Caco-2 (cell line): ENCODE results near the gene CD300H. TPM values are rescaled to one million over a fixed set of nuclear protein-coding genes. Genes with fewer than 3 reads are reported as not detected.

Source experiments
- BruUV-seq: library from RNA; stranded (reverse); fragments of 400-500 nt; replicated peaks from 2 replicates; lab custom pipeline; 2021; lab: Mats Ljungman, UMichigan
- CTCF ChIA-PET: fragments of 300-600 bp; sonication (Branson Sonifier 250); formaldehyde crosslinking; loops from one replicate; lab custom pipeline; 2022; ENCODE audit warnings: antibody characterized with exemption; lab: Charles Lee
- POLR2A ChIA-PET: fragments of 300-600 bp; sonication (Branson Sonifier 250); formaldehyde crosslinking; loops from one replicate; lab custom pipeline; 2022; ENCODE audit warnings: antibody characterized with exemption; lab: Charles Lee
- DNase-seq, 2 experiments: peaks; one replicate each; pipeline versions ENCODE4 v3.0.0 to v3.0.0-alpha.2; 2020 to 2022
- H3K27me3 ChIP-seq: replicated peaks from 2 replicates; pipeline ENCODE4 v1.6.0; 2011; ENCODE audit warnings: low read length; ENCODE audit not compliant: control insufficient read depth, insufficient read depth
- H3K36me3 ChIP-seq: 2 replicates; pipeline ENCODE4 v1.5.1; 2011; ENCODE audit warnings: low read length; ENCODE audit not compliant: control insufficient read depth, insufficient read depth
- H3K4me1 ChIP-seq: fragments of 250-450 bp; sonication (Bioruptor Pico); 2 replicates; pipeline ENCODE4 v1.5.1; 2020; ENCODE audit warnings: mild to moderate bottlenecking
- H3K4me3 ChIP-seq: 2 replicates; pipeline ENCODE4 v1.5.1; 2011; ENCODE audit warnings: low read depth, mild to moderate bottlenecking, control low read depth, low read length
- H3K9me3 ChIP-seq: fragments of 250-450 bp; sonication (Bioruptor Pico); 2 replicates; pipeline ENCODE4 v1.5.1; 2020; ENCODE audit warnings: mild to moderate bottlenecking, moderate library complexity
- H3K27ac Mint-ChIP-seq: one replicate; pipeline ENCODE4 v1.8.0; 2022; ENCODE audit warnings: mixed read lengths; ENCODE audit not compliant: unreplicated experiment
- H3K27me3 Mint-ChIP-seq: one replicate; pipeline ENCODE4 v1.8.0; 2022; ENCODE audit warnings: mixed read lengths; ENCODE audit not compliant: insufficient read depth, unreplicated experiment
- H3K36me3 Mint-ChIP-seq: one replicate; pipeline ENCODE4 v1.8.0; 2022; ENCODE audit warnings: mild to moderate bottlenecking, mixed read lengths; ENCODE audit not compliant: insufficient read depth, unreplicated experiment
- H3K4me1 Mint-ChIP-seq: one replicate; pipeline ENCODE4 v1.8.0; 2022; ENCODE audit warnings: low read depth, mixed read lengths; ENCODE audit not compliant: unreplicated experiment
- H3K4me3 Mint-ChIP-seq: one replicate; pipeline ENCODE4 v1.8.0; 2022; ENCODE audit warnings: mild to moderate bottlenecking, moderate library complexity, mixed read lengths; ENCODE audit not compliant: unreplicated experiment
- H3K9me3 Mint-ChIP-seq: one replicate; pipeline ENCODE4 v1.8.0; 2022; ENCODE audit warnings: mixed read lengths; ENCODE audit not compliant: unreplicated experiment
- intact Hi-C: fragments of 100-400 bp; cut with micrococcal nuclease; formaldehyde crosslinking; loops from one replicate; pipeline ENCODE4 v1.10.0; 2022; ENCODE audit not compliant: unreplicated experiment
- total RNA-seq: library from RNA; stranded (reverse); gene quantifications from 2 replicates; pipeline ENCODE4 v1.2.3, GENCODE V29; 2022
- TF ChIP-seq, protein P1 (sequence below), 2 experiments: fragments of 200-600 bp in 1 of 2; IDR thresholded peaks; 1 replicate in 1 of 2; 2 replicates in 1 of 2; pipeline versions ENCODE4 v1.5.1 to v1.8.0; 2011 to 2022; ENCODE audit warnings: antibody characterized with exemption in 1 of 2, control low read depth in 1 of 2, inconsistent platforms in 1 of 2, low read depth in 1 of 2, low read length in 1 of 2, mild to moderate bottlenecking in 1 of 2, moderate library complexity in 1 of 2; ENCODE audit not compliant: insufficient read depth in 1 of 2, severe bottlenecking in 1 of 2, unreplicated experiment in 1 of 2

CD300H gene
- total RNA-seq, 1 experiment from 2014 or later: not detected

DNA sequence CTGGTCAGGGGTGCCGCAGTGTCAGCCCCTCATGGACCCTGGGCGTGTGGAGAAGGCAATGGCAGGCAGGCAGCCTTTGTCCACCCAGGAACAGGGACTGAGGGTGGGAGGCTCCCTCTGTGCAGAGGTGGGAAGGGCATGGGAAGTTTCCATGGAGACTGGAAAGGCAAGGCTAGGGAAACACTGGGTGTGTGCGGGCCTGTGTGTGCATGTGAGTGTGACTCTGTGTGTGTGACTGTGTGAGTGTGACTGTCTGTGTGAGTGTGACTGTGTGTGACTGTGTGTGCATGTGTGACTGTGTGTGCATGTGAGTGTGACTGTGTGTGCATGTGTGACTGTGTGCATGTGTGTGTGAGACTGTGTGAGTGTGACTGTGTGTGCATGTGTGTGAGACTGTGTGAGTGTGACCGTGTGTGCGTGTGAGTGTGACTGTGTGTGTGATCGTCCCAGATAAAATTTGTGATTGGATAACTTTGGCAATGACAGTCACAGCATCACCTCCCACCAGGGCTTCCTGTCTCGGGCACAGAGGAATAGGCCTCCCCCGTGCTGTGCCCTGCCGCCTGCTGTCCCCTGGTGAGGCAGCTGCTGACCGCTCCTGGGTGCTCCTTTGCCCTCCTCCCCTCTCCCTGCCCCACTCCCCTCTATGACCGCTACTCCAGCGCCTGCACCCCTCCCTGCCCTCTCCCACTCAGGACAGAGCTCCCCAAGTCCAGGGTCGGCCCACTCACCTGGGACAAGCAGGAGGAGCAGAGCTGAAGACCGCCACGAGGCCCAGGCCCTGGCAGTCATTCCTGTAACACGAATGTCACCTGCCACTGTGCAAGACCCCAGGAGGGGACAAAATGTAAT is 22.1 kb downstream of the CD300H start:
- intact Hi-C loops: no loop called here
- Mint-ChIP-seq H3K4me3 (no peak overlapping the region), H3K36me3 (peaks cover 3% of the 10 kb centered on the region), H3K9me3 (no peaks in the 10 kb centered on the region), H3K27ac (no peak overlapping the region), H3K4me1 (no peaks in the 10 kb centered on the region), H3K27me3 (peaks cover 21% of the 10 kb centered on the region)
- no peaks in the 10 kb centered on the region for H3K9me3 ChIP-seq
- DNase-seq: no peak
- no TSS peak for BruUV-seq
- POLR2A ChIA-PET: no interaction called here
- TF ChIP-seq, protein P1, sequence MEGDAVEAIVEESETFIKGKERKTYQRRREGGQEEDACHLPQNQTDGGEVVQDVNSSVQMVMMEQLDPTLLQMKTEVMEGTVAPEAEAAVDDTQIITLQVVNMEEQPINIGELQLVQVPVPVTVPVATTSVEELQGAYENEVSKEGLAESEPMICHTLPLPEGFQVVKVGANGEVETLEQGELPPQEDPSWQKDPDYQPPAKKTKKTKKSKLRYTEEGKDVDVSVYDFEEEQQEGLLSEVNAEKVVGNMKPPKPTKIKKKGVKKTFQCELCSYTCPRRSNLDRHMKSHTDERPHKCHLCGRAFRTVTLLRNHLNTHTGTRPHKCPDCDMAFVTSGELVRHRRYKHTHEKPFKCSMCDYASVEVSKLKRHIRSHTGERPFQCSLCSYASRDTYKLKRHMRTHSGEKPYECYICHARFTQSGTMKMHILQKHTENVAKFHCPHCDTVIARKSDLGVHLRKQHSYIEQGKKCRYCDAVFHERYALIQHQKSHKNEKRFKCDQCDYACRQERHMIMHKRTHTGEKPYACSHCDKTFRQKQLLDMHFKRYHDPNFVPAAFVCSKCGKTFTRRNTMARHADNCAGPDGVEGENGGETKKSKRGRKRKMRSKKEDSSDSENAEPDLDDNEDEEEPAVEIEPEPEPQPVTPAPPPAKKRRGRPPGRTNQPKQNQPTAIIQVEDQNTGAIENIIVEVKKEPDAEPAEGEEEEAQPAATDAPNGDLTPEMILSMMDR (IDR thresholded peaks at IDR 0.05; ENCODE audit: insufficient read depth in 1 of 2, low read depth in 1 of 2, low read length in 1 of 2, severe bottlenecking in 1 of 2, unreplicated experiment in 1 of 2): no peak
- CTCF ChIA-PET: no interaction called here
- H3K4me1 ChIP-seq: no peaks in the 10 kb centered on the region
- no peak overlapping the region for H3K4me3 ChIP-seq
- no peaks in the 10 kb centered on the region for H3K36me3 ChIP-seq
- H3K27me3 ChIP-seq: peaks cover 1% of the 10 kb centered on the region

- H3K4me1 Mint-ChIP-seq: no peaks in the 10 kb centered on the region
- H3K27me3 Mint-ChIP-seq: peaks cover 26% of the 10 kb centered on the region
- POLR2A ChIA-PET: no interaction called here
- BruUV-seq: no TSS peak
- no peaks in the 10 kb centered on the region for H3K9me3 Mint-ChIP-seq
- Histone ChIP-seq H3K36me3 (no peaks in the 10 kb centered on the region), H3K4me1 (no peaks in the 10 kb centered on the region), H3K9me3 (no peaks in the 10 kb centered on the region), H3K4me3 (no peak overlapping the region), H3K27me3 (peaks cover 2% of the 10 kb centered on the region)
- intact Hi-C loops: no loop called here
- H3K4me3 Mint-ChIP-seq: no peak overlapping the region
- H3K36me3 Mint-ChIP-seq: no peaks in the 10 kb centered on the region
- H3K27ac Mint-ChIP-seq: no peak overlapping the region
- TF ChIP-seq, protein P1 (IDR thresholded peaks at IDR 0.05; ENCODE audit: insufficient read depth in 1 of 2, low read depth in 1 of 2, low read length in 1 of 2, severe bottlenecking in 1 of 2, unreplicated experiment in 1 of 2): no peak
- CTCF ChIA-PET: no interaction called here
- DNase-seq: no peak
Observed at GRCh38 chr17:74543891-74544760, 23.2 kb downstream of the CD300H start.

DNA sequence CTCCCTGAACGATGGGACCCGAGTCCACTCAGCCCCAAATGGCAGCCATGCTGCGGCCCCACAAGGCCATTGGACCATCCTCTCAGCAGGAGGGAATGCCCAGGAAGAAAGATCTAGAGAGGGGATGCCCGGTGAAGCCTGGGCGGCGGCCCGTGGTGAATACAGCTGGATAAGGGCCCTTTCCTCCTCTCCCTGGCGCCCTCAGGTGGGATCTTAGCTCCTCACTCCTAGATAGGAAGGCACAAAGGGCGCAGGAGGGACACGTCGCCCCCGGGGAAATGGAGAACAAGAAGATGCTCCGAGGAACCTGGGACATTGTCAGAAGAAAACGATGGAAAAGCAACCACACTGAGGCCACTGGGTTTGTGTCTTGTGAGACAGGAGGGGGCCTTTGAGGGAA is 23.9 kb downstream of the CD300H start:
- Histone ChIP-seq H3K4me3 (no peak overlapping the region), H3K9me3 (no peaks in the 10 kb centered on the region), H3K4me1 (no peaks in the 10 kb centered on the region), H3K36me3 (no peaks in the 10 kb centered on the region), H3K27me3 (peaks cover 3% of the 10 kb centered on the region)
- CTCF ChIA-PET: no interaction called here
- DNase-seq: no peak
- Mint-ChIP-seq H3K4me3 (no peak overlapping the region), H3K9me3 (no peaks in the 10 kb centered on the region), H3K27ac (no peak overlapping the region), H3K4me1 (no peaks in the 10 kb centered on the region), H3K27me3 (peaks cover 23% of the 10 kb centered on the region), H3K36me3 (no peaks in the 10 kb centered on the region)
- POLR2A ChIA-PET: no interaction called here
- TF ChIP-seq, protein P1 (IDR thresholded peaks at IDR 0.05; ENCODE audit: insufficient read depth in 1 of 2, low read depth in 1 of 2, low read length in 1 of 2, severe bottlenecking in 1 of 2, unreplicated experiment in 1 of 2): no peak
- intact Hi-C loops: no loop called here
- no TSS peak for BruUV-seq
